HepG2 (cell line): ENCODE results near the gene PODXL2. TPM values are rescaled to one million over a fixed set of nuclear protein-coding genes. Genes with fewer than 3 reads are reported as not detected.

Experiments
- ATM ChIP-seq: fragments of 450-650 bp; IDR thresholded peaks from 2 replicates; pipeline ENCODE4 v1.7.1; 2017; ENCODE audit warnings: mild to moderate bottlenecking, borderline replicate concordance
- GFI1 ChIP-seq: sonication (generic); formaldehyde crosslinking; IDR thresholded peaks from 2 replicates; pipeline ENCODE4 v1.5.0; 2020; ENCODE audit warnings: missing genetic modification reagents, mild to moderate bottlenecking, borderline replicate concordance
- HNRNPLL ChIP-seq: fragments of 200-400 bp; formaldehyde crosslinking; IDR thresholded peaks from 2 replicates; pipeline ENCODE4 v1.6.1; 2017; ENCODE audit warnings: mild to moderate bottlenecking, low read depth, low read length; ENCODE audit not compliant: poor library complexity, severe bottlenecking
- JUN ChIP-seq: sonication (generic); formaldehyde crosslinking; IDR thresholded peaks from 2 replicates; pipeline ENCODE4 v1.4.0; 2020; ENCODE audit warnings: mild to moderate bottlenecking, missing genetic modification reagents
- KDM2A ChIP-seq: sonication (generic); formaldehyde crosslinking; IDR thresholded peaks from 2 replicates; pipeline ENCODE4 v1.4.0; 2020; ENCODE audit warnings: low read depth, missing genetic modification reagents, borderline replicate concordance
- KLF9 ChIP-seq: IDR thresholded peaks from 2 replicates; pipeline ENCODE4 v1.6.1; 2016; ENCODE audit warnings: low read depth
- MLLT10 ChIP-seq: sonication (generic); formaldehyde crosslinking; IDR thresholded peaks from 2 replicates; pipeline ENCODE4 v1.4.0; 2020; ENCODE audit warnings: missing genetic modification reagents
- REXO4 ChIP-seq: sonication (generic); formaldehyde crosslinking; IDR thresholded peaks from 2 replicates; pipeline ENCODE4 v1.8.0; 2022; ENCODE audit warnings: missing genetic modification reagents, mild to moderate bottlenecking, borderline replicate concordance
- RFX1 ChIP-seq: fragments of 450-650 bp; IDR thresholded peaks from 2 replicates; pipeline ENCODE4 v1.6.1; 2017
- SALL1 ChIP-seq: sonication (generic); formaldehyde crosslinking; IDR thresholded peaks from 2 replicates; pipeline ENCODE4 v1.8.0; 2022; ENCODE audit warnings: mild to moderate bottlenecking, missing genetic modification reagents
- SNRNP70 ChIP-seq: fragments of 200-400 bp; formaldehyde crosslinking; IDR thresholded peaks from 2 replicates; pipeline ENCODE4 v1.6.1; 2017; ENCODE audit warnings: mild to moderate bottlenecking, low read depth, low read length, moderate library complexity
- SOX5 ChIP-seq: IDR thresholded peaks from 2 replicates; pipeline ENCODE4 v1.6.1; 2016; ENCODE audit warnings: borderline replicate concordance
- THAP11 ChIP-seq: IDR thresholded peaks from 2 replicates; pipeline ENCODE4 v1.6.1; 2016; ENCODE audit warnings: missing biosample characterization, missing genetic modification reagents
- THYN1 ChIP-seq: sonication (generic); formaldehyde crosslinking; IDR thresholded peaks from 2 replicates; pipeline ENCODE4 v1.8.1; 2023; ENCODE audit warnings: low read depth, mild to moderate bottlenecking, moderate library complexity, missing genetic modification reagents, borderline replicate concordance
- TMF1 ChIP-seq: sonication (generic); formaldehyde crosslinking; IDR thresholded peaks from 2 replicates; pipeline ENCODE4 v1.8.1; 2022; ENCODE audit warnings: low read depth, missing genetic modification reagents
- XRCC5 ChIP-seq: fragments of 200-400 bp; formaldehyde crosslinking; optimal IDR thresholded peaks from 2 replicates; pipeline ENCODE3; 2017; ENCODE audit warnings: mild to moderate bottlenecking, low read length
- ZFP1 ChIP-seq: IDR thresholded peaks from 2 replicates; pipeline ENCODE4 v1.6.1; 2016
- ZFX ChIP-seq: sonication (generic); formaldehyde crosslinking; IDR thresholded peaks from 2 replicates; pipeline ENCODE4 v1.4.0; 2020; ENCODE audit warnings: mild to moderate bottlenecking, low read depth, missing genetic modification reagents, moderate library complexity
- ZMYM4 ChIP-seq: sonication (generic); formaldehyde crosslinking; IDR thresholded peaks from 2 replicates; pipeline ENCODE4 v1.8.1; 2023; ENCODE audit warnings: mild to moderate bottlenecking, missing genetic modification reagents
- ZNF124 ChIP-seq: sonication (generic); formaldehyde crosslinking; IDR thresholded peaks from 2 replicates; pipeline ENCODE4 v1.4.0; 2020; ENCODE audit warnings: missing genetic modification reagents
- ZNF276 ChIP-seq: sonication (generic); formaldehyde crosslinking; IDR thresholded peaks from 2 replicates; pipeline ENCODE4 v1.4.0; 2020; ENCODE audit warnings: mild to moderate bottlenecking, low read depth, missing genetic modification reagents
- ZNF3 ChIP-seq: IDR thresholded peaks from 2 replicates; pipeline ENCODE4 v1.7.0; 2017; ENCODE audit warnings: inconsistent platforms
- ZNF337 ChIP-seq: sonication (generic); formaldehyde crosslinking; IDR thresholded peaks from 2 replicates; pipeline ENCODE4 v1.5.1; 2020; ENCODE audit warnings: missing genetic modification reagents, low read depth, mild to moderate bottlenecking, borderline replicate concordance
- polyA plus RNA-seq, 8 experiments: library from polyadenylated mRNA; depleted of rRNA in 3 of 8; stranded (reverse) in 7 of 8; unstranded in 1 of 8; fragments of >200 nt; fragmentation: Illumina TruSeq in 4 of 8; extraction: Trizol in 4 of 8; gene quantifications; 2 replicates each; pipeline versions ENCODE4 v1.2.1 to v1.2.3, GENCODE V29; 2011 to 2016; ENCODE audit warnings: low read depth in 4 of 8, missing spikeins in 1 of 8, mixed read lengths in 1 of 8; ENCODE audit not compliant: insufficient read depth in 1 of 8
- total RNA-seq, 5 experiments: library from RNA; depleted of rRNA; stranded (reverse); fragments of >200 nt; fragmentation: Illumina TruSeq; extraction: Trizol; gene quantifications; 2 replicates each; pipeline ENCODE4 v1.2.3, GENCODE V29; 2016; ENCODE audit warnings: low read depth in 1 of 5
- TF ChIP-seq, protein P1 (sequence below): sonication (generic); formaldehyde crosslinking; IDR thresholded peaks from 2 replicates; pipeline ENCODE4 v1.5.1; 2020; ENCODE audit warnings: mild to moderate bottlenecking, moderate library complexity, missing genetic modification reagents
- TF ChIP-seq, protein P2 (sequence below), 2 experiments: sonication (generic) in 1 of 2; formaldehyde crosslinking in 1 of 2; IDR thresholded peaks; 2 replicates each; pipeline versions ENCODE4 v1.4.0 to v1.6.1; 2018 to 2020; ENCODE audit warnings: missing genetic modification reagents in 2 of 2, borderline replicate concordance in 1 of 2, low read depth in 1 of 2, mild to moderate bottlenecking in 1 of 2, missing biosample characterization in 1 of 2
- TF ChIP-seq, protein P3 (sequence below): sonication (generic); formaldehyde crosslinking; IDR thresholded peaks from 2 replicates; pipeline ENCODE4 v1.8.1; 2023; ENCODE audit warnings: mild to moderate bottlenecking, inconsistent platforms, moderate library complexity, missing genetic modification reagents, borderline replicate concordance

Gene PODXL2
- total and polyA plus RNA-seq, 2 of the 13 experiments (the other 11 are each of a cell fraction or from before 2014, with no cell fraction given): 20.4 to 25.1 TPM

DNA sequence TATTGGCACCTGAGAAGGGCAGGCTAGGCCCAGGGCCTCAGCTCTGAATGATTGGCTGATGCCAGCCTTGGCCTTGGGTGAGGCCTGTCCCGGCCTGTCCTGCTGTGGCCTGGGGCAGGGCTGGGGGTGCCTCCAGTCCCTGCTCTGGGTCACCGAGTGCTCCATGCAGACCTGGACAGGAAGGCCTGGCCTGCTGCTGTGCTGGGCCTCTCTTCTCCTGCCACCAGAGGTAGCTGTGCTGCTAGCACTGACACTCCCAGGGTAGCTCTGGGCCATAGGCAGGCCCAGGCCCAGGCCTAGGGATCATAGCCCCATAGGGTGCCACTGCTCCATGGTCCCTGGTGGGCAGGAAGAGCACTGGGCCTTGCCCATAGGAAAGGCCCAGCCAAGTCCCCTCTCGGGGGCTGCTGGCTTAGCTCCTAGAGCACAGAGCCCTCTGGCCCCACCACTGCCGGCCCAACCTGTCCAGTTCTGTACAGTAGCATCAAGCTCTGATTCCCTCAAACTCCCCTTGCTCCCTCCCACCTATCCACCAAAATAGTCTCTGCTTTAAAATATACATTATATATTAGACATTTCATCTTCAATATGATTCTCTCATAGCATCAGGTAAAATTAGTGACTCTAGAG, 62.0 kb downstream of the PODXL2 start (continued):
- no peak for TF ChIP-seq JUN (CRISPR knock-in tag)
- TF ChIP-seq ZFP1 (CRISPR knock-in tag): no peak
- TF ChIP-seq TMF1: no peak
- no peak for TF ChIP-seq ZMYM4
- no peak for TF ChIP-seq MLLT10 (CRISPR knock-in tag)
- TF ChIP-seq ZNF276 (CRISPR knock-in tag): no peak
- peak; percentile 42; the same call in 1 of the 2 replicates for TF ChIP-seq SALL1 (CRISPR knock-in tag)
- no peak for TF ChIP-seq ZNF337 (CRISPR knock-in tag)
- TF ChIP-seq RFX1: no peak
- TF ChIP-seq, protein P1, sequence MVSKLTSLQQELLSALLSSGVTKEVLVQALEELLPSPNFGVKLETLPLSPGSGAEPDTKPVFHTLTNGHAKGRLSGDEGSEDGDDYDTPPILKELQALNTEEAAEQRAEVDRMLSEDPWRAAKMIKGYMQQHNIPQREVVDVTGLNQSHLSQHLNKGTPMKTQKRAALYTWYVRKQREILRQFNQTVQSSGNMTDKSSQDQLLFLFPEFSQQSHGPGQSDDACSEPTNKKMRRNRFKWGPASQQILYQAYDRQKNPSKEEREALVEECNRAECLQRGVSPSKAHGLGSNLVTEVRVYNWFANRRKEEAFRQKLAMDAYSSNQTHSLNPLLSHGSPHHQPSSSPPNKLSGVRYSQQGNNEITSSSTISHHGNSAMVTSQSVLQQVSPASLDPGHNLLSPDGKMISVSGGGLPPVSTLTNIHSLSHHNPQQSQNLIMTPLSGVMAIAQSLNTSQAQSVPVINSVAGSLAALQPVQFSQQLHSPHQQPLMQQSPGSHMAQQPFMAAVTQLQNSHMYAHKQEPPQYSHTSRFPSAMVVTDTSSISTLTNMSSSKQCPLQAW (CRISPR knock-in tag): 0 out of 2 replicates have a peak, but pooled peaks have one; percentile 38
- no peak for TF ChIP-seq SNRNP70
- TF ChIP-seq, protein P2, sequence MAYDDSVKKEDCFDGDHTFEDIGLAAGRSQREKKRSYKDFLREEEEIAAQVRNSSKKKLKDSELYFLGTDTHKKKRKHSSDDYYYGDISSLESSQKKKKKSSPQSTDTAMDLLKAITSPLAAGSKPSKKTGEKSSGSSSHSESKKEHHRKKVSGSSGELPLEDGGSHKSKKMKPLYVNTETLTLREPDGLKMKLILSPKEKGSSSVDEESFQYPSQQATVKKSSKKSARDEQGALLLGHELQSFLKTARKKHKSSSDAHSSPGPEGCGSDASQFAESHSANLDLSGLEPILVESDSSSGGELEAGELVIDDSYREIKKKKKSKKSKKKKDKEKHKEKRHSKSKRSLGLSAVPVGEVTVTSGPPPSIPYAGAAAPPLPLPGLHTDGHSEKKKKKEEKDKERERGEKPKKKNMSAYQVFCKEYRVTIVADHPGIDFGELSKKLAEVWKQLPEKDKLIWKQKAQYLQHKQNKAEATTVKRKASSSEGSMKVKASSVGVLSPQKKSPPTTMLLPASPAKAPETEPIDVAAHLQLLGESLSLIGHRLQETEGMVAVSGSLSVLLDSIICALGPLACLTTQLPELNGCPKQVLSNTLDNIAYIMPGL (CRISPR knock-in tag; IDR thresholded peaks at IDR 0.05; ENCODE audit: borderline replicate concordance in 1 of 2, low read depth in 1 of 2): peak; percentile 37 to 54; a peak in 2 of 4 replicates
- TF ChIP-seq SOX5 (CRISPR knock-in tag): no peak
- TF ChIP-seq ATM: no peak
- TF ChIP-seq THYN1 (CRISPR knock-in tag): no peak
- peak; percentile 20 for TF ChIP-seq XRCC5
- TF ChIP-seq REXO4: no peak
- no peak for TF ChIP-seq KLF9 (CRISPR knock-in tag)
- TF ChIP-seq ZNF3: no peak
- TF ChIP-seq, protein P3, sequence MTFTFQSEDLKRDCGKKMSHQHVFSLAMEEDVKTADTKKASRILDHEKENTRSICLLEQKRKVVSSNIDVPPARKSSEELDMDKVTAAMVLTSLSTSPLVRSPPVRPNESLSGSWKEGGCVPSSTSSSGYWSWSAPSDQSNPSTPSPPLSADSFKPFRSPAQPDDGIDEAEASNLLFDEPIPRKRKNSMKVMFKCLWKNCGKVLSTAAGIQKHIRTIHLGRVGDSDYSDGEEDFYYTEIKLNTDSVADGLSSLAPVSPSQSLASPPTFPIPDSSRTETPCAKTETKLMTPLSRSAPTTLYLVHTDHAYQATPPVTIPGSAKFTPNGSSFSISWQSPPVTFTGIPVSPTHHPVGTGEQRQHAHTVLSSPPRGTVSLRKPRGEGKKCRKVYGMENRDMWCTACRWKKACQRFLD: no peak
- TF ChIP-seq ZNF124 (CRISPR knock-in tag): no peak
- peak; percentile 65 for TF ChIP-seq THAP11
- no peak for TF ChIP-seq HNRNPLL
- TF ChIP-seq KDM2A (CRISPR knock-in tag): 0 out of 2 replicates have a peak, but pooled peaks have one; percentile 27
- peak; percentile 95 for TF ChIP-seq ZFX
- TF ChIP-seq GFI1 (CRISPR knock-in tag): no peak
